Measurements from ENCODE around the gene POLDIP2.

DNA sequence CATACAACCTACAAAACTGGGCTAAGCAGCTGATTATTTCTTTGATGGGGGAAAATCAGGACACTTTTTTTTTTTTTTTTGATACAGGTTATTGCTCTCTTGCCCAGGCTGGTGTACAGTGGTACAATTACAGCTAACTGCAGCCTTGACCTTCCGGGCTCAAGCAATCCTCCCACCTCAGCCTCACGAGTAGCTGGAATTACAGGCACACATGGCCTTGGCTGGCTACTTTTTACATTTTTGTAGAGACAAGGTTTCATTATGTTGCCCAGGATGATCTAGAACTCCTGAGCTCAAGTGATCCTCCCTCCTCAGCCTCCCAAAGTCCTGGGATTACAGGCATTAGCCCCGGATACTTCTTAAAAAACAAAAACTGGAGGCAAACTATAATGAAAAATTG lies 58.9 kb downstream of the POLDIP2 start:
- TF ChIP-seq ZNF274 (IDR thresholded peaks at IDR 0.05; ENCODE audit: low read depth, low read length) (no peak), YY1 (IDR thresholded peaks at IDR 0.05; ENCODE audit: insufficient read depth, insufficient read length) (no peak)

All from NT2/D1 (cell line).